ENCODE measurements around the gene SLC30A5. TPM values are rescaled to one million over a fixed set of nuclear protein-coding genes. Genes with fewer than 3 reads are reported as not detected.

The SLC30A5 gene
- total and polyA plus RNA-seq, 10 of the 15 experiments (the other 5 are each of a cell fraction or from before 2014, with no cell fraction given) = 14.7 to 67.9 (median 38.4) TPM

DNA sequence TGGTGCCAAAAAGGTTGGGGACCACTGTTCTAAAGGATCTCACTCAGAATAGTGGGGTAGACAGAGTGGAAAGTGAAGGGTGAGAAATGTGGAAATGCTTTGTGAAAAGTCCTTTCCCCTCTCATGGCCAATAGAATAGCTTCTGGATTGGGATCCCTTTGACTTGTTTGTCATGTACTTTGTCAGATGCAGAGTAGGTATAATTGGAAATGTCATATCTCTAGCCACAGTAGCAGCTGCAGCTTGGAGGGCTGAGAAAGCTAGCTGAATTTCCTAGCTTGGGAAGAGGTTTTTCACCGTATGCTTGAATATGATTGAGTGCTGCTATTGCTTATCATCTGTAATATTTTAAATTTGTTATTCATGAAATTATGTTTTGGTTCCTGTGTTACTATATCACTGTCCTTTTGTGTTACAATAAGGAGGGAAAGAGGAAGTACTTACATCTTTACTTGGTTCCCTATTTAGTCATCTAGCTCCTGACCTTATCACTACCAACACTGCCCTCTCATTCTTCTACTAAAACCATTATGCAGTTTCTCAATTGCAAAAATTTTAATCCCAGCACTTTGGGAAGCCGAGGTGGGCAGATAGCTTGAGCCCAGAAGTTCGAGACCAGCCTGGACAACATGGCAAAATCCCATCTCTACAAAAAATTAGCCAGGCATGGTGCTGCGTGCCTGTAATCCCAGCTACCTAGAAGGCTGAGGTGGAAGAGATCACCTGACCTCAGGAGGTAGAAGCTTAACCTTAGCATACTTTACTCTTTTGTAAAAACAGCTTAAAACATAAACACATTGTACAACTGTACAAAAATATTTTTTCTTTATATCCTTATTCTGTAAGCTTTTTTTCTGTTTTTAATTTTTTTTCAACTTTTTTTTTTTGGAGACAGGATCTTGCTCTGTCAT, 12.4 kb downstream of the SLC30A5 start (continued):
- TF ChIP-seq, protein P1, sequence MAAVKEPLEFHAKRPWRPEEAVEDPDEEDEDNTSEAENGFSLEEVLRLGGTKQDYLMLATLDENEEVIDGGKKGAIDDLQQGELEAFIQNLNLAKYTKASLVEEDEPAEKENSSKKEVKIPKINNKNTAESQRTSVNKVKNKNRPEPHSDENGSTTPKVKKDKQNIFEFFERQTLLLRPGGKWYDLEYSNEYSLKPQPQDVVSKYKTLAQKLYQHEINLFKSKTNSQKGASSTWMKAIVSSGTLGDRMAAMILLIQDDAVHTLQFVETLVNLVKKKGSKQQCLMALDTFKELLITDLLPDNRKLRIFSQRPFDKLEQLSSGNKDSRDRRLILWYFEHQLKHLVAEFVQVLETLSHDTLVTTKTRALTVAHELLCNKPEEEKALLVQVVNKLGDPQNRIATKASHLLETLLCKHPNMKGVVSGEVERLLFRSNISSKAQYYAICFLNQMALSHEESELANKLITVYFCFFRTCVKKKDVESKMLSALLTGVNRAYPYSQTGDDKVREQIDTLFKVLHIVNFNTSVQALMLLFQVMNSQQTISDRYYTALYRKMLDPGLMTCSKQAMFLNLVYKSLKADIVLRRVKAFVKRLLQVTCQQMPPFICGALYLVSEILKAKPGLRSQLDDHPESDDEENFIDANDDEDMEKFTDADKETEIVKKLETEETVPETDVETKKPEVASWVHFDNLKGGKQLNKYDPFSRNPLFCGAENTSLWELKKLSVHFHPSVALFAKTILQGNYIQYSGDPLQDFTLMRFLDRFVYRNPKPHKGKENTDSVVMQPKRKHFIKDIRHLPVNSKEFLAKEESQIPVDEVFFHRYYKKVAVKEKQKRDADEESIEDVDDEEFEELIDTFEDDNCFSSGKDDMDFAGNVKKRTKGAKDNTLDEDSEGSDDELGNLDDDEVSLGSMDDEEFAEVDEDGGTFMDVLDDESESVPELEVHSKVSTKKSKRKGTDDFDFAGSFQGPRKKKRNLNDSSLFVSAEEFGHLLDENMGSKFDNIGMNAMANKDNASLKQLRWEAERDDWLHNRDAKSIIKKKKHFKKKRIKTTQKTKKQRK (IDR thresholded peaks at IDR 0.05; ENCODE audit: low read depth, low read length) = no peak
- TF ChIP-seq RAD51 (IDR thresholded peaks at IDR 0.05) (peak; percentile 53; the same call in 1 of the 2 replicates), ZNF274 (IDR thresholded peaks at IDR 0.05; ENCODE audit: insufficient read depth, insufficient read length) (no peak), SP1 (IDR thresholded peaks at IDR 0.05; ENCODE audit: low read depth, low read length) (no peak), ZNF622 (IDR thresholded peaks at IDR 0.05) (no peak), CBX5 (IDR thresholded peaks at IDR 0.05; ENCODE audit: low read depth) (no peak), HDAC2 (IDR thresholded peaks at IDR 0.05) (no peak), BHLHE40 (IDR thresholded peaks at IDR 0.05; ENCODE audit: borderline replicate concordance in 1 of 2, low read depth in 2 of 2, low read length in 1 of 2) (no peak), ZNF384 (IDR thresholded peaks at IDR 0.05; ENCODE audit: borderline replicate concordance, low read depth, low read length) (no peak), TCF7 (IDR thresholded peaks at IDR 0.05; ENCODE audit: borderline replicate concordance) (no peak), TCF3 (IDR thresholded peaks at IDR 0.05; ENCODE audit: borderline replicate concordance, insufficient read depth, low read depth, low read length) (no peak), POU2F2 (IDR thresholded peaks at IDR 0.05; ENCODE audit: borderline replicate concordance, low read depth, low read length) (no peak), RFX5 (IDR thresholded peaks at IDR 0.05; ENCODE audit: low read depth, low read length) (no peak), MEF2B (IDR thresholded peaks at IDR 0.05; ENCODE audit: partially characterized antibody, poor library complexity, severe bottlenecking) (no peak), YY1 (IDR thresholded peaks at IDR 0.05; ENCODE audit: low read depth, low read length) (no peak), CHD1 (IDR thresholded peaks at IDR 0.05; ENCODE audit: low read depth, low read length) (no peak), HCFC1 (IDR thresholded peaks at IDR 0.05; ENCODE audit: low read length) (no peak), IKZF2 (IDR thresholded peaks at IDR 0.05) (peak; percentile 15 to 18; a peak in 1 of 4 replicates), SREBF1 (IDR thresholded peaks at IDR 0.05; ENCODE audit: low read length) (no peak), NR2C2 (IDR thresholded peaks at IDR 0.05; ENCODE audit: borderline replicate concordance, control insufficient read depth, insufficient read length, low read depth) (no peak), DPF2 (IDR thresholded peaks at IDR 0.05) (no peak), SIN3A (IDR thresholded peaks at IDR 0.05; ENCODE audit: low read depth, low read length) (no peak), TBL1XR1 (IDR thresholded peaks at IDR 0.05; ENCODE audit: low read depth, low read length) (no peak), BMI1 (IDR thresholded peaks at IDR 0.05; ENCODE audit: borderline replicate concordance) (no peak), JUND (IDR thresholded peaks at IDR 0.05; ENCODE audit: low read depth, low read length) (0 out of 2 replicates have a peak, but pooled peaks have one; percentile 14)
- TF ChIP-seq, protein P2, sequence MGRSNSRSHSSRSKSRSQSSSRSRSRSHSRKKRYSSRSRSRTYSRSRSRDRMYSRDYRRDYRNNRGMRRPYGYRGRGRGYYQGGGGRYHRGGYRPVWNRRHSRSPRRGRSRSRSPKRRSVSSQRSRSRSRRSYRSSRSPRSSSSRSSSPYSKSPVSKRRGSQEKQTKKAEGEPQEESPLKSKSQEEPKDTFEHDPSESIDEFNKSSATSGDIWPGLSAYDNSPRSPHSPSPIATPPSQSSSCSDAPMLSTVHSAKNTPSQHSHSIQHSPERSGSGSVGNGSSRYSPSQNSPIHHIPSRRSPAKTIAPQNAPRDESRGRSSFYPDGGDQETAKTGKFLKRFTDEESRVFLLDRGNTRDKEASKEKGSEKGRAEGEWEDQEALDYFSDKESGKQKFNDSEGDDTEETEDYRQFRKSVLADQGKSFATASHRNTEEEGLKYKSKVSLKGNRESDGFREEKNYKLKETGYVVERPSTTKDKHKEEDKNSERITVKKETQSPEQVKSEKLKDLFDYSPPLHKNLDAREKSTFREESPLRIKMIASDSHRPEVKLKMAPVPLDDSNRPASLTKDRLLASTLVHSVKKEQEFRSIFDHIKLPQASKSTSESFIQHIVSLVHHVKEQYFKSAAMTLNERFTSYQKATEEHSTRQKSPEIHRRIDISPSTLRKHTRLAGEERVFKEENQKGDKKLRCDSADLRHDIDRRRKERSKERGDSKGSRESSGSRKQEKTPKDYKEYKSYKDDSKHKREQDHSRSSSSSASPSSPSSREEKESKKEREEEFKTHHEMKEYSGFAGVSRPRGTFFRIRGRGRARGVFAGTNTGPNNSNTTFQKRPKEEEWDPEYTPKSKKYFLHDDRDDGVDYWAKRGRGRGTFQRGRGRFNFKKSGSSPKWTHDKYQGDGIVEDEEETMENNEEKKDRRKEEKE (IDR thresholded peaks at IDR 0.05) = no peak

Measured in GM12878 (cell line).